Stimulated activated CD4-positive, alpha-beta T cell treated with anti-CD3 and anti-CD28 coated beads, Interleukin-4, amount 100 ng/mL, for 48 hours (primary cell): ENCODE measurements around the gene STARD5.

Source experiments
- DNase-seq, 2 donors: peaks; one replicate each; pipeline ENCODE4 v3.0.0-alpha.2; 2020; ENCODE audit warnings: low read depth in 2 of 2

Gene STARD5

DNA sequence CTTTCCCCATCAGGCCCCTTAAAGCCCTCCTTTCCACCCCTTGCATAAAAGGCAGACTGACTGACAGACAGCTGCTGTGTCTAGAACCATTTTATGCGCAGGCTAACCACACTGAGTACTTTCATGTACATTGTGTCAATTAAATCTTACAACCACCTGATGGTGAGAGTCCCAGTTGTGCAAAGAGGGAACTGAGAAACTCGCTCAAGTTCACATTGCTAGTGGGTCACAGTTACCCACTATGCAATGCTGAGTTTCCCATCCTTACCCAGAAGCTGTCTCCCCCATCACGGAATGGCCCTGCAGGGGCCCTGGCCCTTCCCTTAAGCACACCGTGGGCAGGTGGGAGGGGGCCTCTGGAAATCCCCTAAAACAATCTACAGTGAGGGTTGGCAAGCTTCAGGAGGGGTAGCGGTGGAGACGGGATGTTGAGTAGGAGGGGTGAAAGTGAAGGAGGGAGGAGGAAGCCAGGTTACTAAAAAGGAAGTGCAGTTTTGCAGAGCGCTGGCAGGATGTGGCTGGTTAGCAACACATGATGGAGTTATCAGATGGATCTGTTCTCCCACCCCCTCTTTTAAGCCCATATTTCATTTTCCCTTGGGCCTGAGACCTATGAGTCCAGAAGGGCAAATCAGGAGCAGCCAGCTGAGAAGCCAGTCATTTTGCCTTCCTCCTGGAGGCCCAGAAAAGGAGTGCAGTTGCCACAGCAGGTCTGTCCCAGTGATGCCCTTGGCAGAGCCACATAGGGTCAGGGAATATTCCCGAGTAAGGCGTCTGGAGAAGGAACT lies 30.0 kb downstream of the STARD5 start:
- DNase-seq, result peak; percentile 54 to 61

DNA sequence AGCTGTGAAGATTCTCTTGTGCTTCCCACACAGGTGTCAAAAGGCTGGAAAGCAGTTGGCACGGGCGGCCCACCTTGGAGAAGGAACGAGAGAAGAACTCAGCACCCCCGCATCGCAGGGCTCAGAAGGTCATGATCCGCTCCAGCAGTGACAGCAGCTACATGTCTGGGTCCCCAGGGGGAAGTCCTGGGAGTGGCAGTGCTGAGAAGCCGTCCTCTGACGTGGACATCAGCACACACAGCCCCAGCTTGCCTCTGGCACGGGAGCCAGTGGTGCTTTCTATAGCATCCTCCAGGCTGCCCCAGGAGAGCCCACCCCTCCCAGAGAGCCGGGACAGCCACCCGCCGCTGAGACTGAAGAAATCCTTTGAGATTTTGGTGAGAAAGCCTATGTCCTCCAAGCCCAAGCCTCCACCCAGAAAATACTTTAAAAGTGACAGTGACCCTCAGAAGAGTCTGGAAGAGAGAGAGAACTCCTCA lies 31.4 kb downstream of the STARD5 start:
- DNase-seq, result no peak

DNA sequence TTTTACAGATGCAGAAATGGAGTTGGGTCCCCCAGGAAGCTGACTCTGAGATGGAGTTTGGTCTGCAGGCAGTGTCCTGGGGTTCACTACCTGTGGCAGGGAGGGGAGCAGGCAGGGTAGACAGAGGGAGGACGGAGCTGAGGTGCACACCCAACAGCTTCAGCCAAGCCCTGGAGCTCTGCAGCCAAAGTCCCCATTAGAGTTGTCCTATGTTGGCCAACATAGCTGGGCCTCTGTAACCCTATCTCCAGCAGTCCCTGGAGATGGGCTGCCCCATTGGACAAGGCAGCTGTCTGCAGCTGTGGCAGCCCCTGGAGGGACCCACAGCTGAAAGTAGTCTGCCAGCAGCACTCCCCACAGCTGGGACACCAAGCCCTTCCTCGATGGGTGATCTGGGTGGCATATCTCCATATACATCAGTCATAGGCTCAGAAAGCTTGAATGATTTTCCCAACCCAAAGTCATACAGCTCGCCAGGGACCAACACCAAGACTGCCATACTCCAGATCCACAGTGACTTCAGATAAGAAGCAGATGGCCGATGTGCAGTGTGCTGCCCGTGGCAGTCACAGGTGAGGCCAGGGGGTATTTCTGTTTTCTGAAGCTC lies 31.9 kb downstream of the STARD5 start:
- DNase-seq, result no peak

DNA sequence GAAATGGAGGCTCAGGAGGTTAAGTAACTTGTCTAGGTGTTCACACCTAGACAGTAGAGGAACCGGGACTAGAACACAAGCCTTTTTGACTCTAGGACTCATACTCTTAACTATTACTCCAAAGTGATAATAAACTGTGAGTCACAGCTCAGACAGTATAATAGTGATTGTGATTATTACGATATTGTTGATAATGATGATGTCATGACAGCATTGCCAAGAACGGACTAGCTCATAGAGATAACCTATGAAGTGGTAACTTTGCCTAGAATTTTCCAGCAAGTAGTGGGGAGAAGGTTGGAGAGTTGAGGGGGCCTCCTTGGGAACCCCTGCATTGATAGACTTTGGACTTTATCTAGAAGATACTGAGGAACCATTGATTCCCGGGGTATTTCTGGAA lies 34.0 kb downstream of the STARD5 start:
- DNase-seq, result no peak

DNA sequence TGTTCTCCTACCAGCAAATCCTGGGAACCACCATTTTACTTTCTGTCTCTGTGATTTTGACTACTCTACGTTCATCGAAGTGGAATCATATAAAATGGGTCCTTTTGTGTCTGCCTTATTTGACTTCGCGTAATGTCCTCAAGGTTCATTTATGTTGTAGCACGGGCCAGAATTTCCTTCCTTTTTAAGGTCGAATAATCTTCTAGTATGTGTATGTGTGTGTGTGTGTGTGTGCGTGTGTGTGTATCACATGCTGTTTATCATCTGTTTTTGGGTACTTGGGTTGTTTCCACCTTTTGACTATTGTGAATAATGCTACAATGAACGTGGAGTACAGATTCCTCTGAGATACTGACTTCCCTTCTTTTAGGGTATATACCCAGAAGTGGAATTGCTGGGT lies 35.3 kb downstream of the STARD5 start:
- no peak for DNase-seq

DNA sequence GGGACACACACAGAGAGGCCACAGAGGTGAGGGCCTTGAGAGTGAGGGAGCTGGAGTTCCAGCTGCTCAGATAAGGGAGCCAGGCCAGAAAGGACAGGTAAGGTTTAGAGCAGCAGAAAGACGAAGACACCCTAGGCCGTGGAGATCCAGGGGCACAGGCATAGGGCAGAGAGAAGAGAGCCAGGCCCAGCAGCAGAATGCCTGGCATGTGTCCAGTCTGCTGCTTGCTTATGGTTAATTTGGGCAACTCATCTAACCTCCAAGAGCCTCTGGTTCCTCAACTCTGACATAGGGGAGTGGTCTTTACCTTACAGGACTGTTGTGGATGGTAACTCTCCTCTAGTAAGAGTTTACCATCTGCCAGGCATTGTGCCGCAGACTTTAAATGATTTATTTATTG lies 35.9 kb downstream of the STARD5 start:
- DNase-seq, result no peak

DNA sequence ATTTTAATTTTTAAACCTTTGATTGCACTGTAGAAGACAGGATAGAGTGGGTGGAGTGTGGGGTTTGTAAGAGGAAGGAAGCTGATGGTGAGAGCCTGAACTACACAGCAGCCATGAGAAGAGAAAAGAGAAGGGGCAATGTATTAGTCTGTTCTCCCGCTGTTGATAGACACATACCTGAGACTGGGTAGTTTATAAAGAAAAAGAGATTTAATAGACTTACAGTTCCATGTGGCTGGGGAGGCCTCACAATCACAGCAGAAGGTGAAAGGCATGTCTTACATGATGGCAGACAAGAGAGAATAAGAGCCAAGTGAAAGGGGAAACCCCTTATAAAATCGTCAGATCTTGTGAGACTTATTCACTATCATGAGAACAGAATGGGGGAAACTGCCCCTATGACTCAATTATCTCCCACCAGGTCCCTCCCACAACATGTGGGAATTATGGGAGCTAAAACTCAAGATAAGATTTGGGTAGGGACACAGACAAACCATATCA lies 37.3 kb downstream of the STARD5 start:
- no peak for DNase-seq

DNA sequence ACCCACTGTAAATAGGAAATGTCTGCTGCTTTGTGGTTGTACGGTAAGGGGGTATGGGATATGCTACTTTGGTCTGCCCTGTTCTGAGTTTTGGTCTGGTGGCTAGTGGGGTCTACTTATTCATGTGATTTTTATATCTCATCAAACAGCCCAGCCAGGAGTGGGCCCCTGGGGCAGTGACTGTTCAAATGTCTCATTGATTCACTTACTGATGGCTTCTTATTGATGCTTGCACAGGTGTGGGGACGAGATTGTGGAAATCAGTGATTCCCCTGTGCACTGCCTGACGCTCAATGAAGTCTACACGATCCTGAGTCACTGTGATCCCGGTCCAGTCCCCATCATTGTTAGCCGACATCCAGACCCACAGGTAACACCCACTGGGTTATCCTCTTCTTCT lies 38.5 kb downstream of the STARD5 start:
- no peak for DNase-seq

DNA sequence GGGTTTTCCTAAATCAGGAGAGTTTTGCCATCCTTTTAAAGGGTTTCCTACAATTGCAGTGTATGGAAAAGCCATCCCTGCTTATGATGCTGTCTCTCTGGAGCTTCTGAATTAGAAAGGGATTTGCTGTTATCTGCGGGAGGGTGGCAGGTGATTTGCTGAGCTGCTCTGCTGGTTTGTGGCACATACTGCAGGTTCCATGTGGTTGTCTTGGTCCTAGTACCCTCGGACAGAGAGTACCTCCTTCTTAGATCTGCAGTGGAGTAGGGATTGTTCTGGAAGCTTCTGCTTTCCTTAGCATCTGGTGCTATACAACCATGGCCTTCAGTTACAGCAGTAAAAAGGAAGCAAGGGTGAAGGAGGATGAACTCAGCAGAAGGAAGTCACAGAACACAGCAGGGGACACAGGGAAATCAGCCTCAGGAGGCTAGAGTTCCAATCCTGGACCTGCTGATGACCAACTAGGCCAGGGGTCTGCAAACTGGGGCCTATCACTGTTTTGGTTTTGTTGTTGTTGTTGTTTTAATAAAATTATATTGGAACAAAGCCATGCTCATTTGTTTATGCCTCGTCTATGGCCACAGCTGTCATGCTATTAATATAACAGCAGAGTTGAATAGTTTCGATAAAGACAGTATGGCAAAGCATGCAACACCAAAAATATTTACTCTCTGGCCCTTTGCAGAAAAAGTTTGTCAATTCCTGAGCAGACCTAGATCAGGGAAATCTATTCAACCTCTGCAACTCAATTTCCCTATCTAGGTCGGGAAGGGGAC lies 39.5 kb downstream of the STARD5 start:
- no peak for DNase-seq

DNA sequence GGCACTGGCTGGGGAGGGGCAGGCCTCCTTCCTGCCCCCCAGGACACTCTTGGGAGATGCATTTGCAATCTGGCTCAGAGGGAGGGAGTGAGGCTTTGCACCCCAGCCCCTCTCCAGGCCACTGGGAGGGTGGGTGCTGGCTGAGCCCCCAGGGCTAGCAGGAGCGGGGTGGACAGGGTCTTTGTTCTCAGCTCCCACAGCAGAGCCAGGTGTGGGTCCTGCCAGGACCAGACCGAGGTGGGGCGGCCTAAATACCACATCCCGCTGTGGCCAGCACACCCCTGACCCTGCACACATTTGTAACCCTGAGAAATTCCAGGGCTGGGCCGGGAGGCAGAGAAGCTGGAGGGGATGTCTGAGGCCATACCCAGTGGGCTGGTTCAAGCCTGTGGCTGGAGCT lies 41.0 kb downstream of the STARD5 start:
- DNase-seq, result no peak

DNA sequence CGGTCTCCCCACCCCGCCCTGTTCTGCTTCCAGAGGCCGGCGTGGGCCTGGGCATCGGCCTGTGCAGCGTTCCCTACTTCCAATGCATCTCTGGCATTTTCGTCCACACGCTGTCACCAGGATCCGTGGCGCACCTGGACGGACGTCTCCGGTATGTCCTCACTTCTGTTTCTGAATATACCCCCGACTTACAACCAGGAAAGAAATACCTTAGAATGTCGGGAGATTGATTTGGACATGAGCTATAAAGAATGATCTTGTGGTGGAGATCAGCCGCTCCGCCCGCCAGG lies 41.4 kb downstream of the STARD5 start:
- DNase-seq, result no peak

DNA sequence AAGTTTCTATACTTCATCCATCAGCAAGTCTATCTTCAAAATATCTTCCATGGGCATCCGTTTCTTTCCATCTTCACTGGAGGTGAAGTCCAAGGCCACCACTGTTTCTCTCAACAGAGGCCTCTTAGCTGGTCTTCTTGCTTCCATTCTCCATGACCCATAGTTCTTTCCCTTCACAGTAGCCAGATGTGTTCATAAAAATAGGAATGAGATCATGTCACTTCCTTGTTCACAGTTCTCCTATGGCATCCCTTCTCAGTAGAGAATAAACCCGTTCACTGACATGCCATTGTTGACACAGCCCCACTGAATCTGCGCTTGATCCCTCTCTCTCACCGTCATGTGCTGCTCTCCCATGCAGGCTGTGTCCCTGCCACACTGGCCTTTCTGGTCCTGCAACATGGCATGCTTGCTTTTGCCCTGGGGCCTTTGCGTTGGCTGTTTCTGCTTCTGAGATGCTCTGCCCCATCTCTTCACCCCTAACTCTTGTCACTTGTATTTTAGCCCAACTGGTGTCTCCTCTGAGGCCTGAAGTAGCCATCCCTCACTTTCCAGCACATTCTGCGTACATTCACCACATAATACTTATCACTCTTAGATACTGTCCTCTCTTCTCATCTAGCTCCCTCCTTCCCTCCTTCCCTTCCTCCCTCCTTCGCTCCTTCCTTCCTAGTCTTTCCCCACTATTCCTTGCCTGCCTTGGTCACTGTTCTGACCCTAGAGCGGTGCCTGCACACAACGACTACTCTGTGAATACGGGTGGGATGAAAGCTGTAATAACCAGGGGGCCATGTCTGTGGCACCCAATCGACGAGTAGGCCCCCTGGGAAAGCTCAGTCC lies 42.0 kb downstream of the STARD5 start:
- DNase-seq, result no peak

DNA sequence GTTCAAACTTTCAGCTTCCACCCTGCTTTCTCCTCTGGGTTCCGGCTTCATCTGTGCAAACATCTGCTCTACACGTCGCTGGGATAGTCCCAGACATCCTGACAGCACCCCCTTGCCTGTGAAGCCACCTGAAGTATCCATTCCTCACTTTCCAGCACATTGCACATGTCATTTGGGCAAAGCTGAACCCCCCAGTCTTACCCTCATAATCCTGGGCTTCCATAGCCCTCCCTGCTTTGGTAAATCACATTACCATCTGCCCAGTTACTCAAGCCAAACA lies 42.5 kb downstream of the STARD5 start:
- no peak for DNase-seq

DNA sequence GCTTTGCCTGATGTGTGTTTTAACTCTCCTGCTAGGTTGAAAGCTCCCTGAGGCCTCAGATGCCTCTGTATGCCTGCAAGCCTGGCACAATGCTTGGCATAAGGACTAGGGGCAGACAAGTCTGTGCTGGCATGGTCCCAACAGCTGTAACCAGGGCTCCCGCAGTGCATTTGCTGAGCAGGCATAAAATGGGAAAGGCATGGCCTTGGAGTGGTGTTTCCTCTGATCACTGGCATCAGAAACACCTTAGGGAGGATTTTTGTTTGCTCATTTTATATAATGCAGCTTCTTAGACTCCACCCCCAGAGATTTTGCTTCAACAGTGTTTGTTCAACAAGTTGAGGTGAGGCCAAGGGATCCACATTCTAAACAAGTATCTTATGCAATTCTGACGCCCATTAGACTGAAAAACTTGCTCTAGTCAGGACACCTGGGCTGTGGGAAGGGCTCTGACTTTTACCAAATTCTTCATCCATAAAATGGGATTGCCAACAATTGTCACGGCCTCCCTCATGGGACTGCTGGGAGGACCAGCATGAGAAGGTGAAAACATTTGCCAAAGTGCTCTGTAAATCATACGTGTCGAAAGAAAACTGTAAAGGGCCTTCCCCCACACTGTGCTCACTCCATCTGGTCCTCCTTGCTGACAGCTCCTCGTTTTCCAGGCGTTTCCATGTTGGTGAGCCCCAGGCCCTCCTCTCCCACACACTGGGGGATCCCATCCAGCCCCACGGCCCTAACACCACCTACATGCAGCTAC lies 43.1 kb downstream of the STARD5 start:
- DNase-seq, result no peak

DNA sequence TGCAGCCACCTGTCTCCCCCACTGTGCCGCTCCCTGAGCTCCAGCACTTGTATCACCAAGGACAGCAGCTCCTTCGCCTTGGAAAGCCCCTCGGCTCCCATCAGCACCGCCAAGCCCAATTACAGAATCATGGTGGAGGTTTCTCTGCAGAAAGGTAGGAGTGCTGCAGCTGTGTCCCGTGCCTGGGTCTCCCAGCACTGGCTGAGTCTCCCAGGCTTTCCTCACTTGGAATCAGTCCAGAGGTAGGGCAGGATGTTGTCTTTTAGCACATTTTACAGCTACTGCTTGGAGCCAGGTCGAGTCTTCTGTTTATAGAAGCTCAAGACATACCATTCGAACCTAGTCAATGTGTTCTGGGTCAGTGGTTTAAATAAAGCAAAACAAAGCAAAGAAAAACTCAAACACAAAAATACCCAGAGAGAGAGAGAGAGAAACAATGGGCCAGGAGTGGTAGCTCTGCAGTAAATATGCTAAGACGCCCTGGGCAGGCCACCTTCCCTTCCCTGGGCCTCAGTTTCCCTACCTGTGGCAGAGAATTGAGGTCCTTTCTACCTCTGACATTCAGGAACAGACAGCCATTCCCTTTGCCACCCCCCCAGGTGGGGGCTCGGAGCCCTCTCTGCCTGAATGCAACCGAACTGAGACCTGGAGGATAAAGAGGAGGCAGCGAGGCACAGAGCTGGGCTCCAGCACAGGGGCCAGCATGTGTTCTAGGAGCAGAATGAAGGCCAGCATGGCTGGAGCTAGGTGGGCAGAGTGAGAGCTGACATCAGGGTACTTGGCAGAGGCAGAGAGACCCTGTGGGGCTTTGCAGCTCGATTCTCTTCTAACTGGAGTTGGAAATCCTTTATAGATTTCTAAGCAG lies 44.1 kb downstream of the STARD5 start:
- DNase-seq, result no peak

DNA sequence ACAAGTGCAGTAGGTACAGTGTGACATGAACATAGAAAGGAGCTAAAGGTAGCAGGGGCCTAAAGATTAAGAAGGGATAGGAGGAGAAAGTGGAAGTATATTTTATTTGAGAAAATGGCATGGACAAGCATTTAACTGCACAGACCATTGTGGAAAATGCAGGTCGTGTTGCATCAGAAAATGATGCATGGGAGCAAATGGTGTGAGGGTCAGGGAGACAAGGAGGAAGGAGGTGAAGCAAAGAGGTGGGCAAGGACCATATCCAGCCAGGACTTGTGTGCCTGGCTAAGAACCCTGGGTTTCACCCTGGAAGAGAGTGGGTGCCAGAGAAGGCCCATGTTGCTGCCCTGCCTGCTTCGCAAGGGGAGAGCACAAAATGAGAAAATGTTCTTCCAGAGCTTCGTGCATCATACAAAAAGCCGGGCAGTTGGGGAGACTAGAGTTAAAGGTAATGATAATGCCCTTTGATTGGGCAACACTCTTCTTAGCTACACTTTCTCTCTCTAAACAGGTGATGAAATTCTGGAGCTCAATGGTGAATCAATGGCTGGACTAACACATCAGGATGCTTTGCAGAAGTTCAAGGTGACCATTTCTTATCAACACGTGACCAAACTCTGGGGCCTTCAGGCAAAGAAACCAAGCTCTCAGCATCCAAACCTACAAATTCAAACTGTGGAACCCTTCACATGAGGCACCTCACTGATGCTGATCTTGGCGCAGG lies 45.5 kb downstream of the STARD5 start:
- DNase-seq, result no peak

DNA sequence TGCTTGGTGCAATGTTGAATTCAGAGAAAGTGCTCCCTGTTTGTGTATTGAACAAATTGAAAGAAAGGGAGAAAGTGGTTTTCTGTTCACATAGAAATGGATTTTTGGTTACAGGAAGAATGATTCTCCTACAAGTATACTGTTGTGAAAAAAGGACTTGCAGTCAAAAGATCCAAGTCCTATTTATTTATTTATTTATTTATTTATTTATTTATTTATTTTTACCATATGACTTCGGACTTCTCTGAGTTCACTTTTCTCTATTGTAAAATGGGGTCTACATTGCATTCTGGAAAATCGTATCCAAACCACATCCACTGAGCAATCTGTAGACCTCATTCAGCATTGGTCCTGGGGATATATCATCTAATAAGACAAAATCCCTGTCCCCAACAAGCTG lies 46.1 kb downstream of the STARD5 start:
- DNase-seq, result no peak

DNA sequence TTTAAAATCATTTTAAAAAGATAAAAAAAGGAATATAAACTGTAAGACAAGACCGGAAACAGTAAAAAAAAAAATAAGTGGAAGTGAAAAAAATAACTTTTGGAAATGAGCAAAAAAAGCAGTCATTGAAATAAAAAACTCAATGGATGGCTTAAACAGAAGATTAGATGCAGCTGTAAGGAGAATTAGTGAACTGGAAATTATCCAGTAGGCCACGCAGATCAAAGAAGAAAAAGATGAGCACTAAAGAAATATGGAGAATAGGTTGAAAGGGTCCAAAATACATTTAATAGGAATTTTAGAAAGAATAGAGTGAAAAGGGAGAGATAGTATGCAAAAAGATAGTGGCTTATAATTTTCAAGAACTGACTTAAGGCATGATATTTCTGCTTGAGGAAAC lies 47.0 kb downstream of the STARD5 start:
- no peak for DNase-seq

DNA sequence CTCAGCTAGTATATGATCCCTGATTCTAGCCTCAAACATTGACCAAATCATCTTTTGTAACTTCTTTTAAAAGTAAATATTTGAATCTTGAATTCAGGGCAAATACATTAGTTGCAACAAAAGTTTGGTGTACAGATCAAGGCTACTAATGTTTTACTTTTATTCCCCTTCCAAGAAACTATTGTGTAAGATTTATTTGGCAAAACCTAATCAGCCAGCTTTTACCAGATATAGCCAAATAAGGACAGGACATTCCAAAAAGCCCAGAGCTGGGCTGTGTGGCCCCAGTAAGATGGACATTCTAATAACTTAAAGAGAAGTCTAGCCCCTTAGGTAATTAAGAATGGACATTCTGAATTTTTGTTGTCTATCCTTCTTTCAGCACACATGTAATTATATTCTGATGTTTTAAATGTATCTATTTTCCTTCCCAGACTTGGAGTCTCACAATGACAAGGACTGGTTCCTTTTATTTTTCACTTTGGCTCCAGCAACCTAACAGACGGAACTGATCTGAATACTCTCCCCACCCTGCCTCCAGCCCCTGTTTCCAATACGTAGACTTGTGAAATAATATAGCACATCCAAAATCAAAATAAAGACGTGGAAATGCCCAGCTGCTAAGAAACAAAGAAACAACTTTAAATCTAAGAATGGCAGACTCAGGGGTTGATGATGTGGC lies 48.1 kb downstream of the STARD5 start:
- DNase-seq, result no peak
